ENCODE results near the gene CRABP2.

The CRABP2 gene

DNA sequence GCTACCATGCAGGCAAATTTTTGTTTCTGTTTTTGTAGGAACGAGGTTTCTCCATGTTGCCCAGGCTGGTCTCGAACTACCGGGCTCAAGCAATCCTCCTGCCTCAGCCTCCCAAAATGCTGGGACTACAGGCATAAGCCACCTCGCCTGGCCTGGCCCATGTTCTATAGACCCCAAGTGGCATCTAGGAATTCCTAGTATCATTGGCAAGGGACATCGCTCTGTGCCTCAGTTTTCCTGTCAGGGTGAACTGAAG is 42.7 kb downstream of the CRABP2 start:
- Mint-ChIP-seq H3K27ac (peak overlapping the region; percentile 7 to 27), H3K36me3 (ENCODE audit: insufficient read depth) (peaks cover 14% of the 10 kb centered on the region), H3K27me3 (peaks cover 0 to under 1% of the 10 kb centered on the region in 2 donors), H3K4me3 (no peak overlapping the region), H3K9me3 (no peaks in the 10 kb centered on the region), H3K4me1 (ENCODE audit: low read depth in 2 of 2) (peaks cover 38 to 41% of the 10 kb centered on the region in 2 donors)
- DNase-seq = no peak
- no peak for ATAC-seq (replicated peaks)

DNA sequence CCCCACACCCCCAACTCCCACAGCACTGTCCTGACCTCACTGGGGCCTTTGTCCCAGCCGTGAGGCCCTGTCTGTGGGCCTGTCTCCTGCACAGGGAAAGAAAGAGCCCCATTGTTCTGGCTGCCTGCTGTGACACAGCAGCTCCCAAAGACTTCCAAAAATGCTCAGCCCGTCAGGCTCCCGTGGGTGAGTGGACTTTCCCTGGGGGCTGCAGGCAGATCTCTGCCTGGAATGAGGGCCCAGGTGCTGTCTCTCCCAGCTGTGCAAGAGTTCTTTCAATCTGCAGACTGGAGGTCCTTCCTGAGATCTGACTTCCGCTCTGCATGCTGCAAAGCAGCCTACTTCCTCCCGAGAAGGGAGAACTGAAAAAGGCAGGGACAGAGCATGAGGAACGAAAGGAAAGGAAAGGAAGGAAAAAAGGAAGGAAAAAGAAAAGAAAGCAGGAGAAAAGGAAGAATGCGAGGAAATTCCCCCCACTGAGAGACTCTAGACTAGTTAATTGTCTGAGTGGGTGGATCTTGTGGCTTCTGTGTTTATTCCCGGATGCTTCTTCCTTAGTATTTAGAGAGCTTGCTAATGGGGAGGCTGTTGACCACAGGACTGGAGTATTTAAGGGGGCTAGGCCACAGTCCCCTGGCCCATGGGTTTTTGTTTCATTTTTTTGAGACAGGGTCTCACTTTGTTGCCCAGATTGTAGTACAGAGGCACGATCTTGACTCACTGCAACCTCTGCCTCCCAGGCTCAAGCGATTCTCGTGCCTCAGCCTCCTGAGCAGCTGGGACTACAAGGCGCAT is 43.2 kb downstream of the CRABP2 start:
- Mint-ChIP-seq H3K4me3 (no peak overlapping the region), H3K27ac (peak overlapping the region in 1 of 2 donors; percentile 7)
- no peak for DNase-seq

DNA sequence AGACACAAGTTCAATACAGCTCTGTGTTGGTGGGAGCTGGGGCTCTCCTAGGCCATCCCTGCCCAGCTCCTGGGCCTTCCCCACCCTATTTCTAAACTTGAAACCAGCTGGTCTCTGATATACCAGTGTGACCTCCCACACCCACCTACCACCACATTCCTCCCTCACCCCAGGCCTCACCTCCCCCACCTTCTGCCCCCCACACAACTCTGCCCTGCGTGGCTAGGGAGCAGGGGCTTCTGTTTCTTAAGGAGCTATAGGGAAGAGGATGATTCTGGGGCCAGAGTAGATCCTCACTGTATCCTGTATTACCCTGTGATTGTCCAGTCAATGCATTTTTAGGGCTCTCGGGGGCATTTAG is 44.7 kb downstream of the CRABP2 start:
- Mint-ChIP-seq H3K36me3 (ENCODE audit: insufficient read depth) (peaks cover 17% of the 10 kb centered on the region), H3K4me1 (ENCODE audit: low read depth in 2 of 2) (peaks cover 48 to 50% of the 10 kb centered on the region in 2 donors), H3K9me3 (no peaks in the 10 kb centered on the region), H3K27ac (peak overlapping the region; percentile 65 to 70), H3K27me3 (peaks cover 19 to 20% of the 10 kb centered on the region in 2 donors), H3K4me3 (peak overlapping the region; percentile 49 to 88)
- no peak for DNase-seq
- ATAC-seq (replicated peaks) = peak; percentile 10

More for the DNA sequence above, 43.2 kb downstream of the CRABP2 start:
- H3K4me1 Mint-ChIP-seq (ENCODE audit: low read depth in 2 of 2) = peaks cover 43 to 46% of the 10 kb centered on the region in 2 donors
- H3K27me3 Mint-ChIP-seq = peaks cover 4 to 6% of the 10 kb centered on the region in 2 donors
- no peak for ATAC-seq (replicated peaks)
- no peaks in the 10 kb centered on the region for H3K9me3 Mint-ChIP-seq
- peaks cover 17% of the 10 kb centered on the region for H3K36me3 Mint-ChIP-seq (ENCODE audit: insufficient read depth)

DNA sequence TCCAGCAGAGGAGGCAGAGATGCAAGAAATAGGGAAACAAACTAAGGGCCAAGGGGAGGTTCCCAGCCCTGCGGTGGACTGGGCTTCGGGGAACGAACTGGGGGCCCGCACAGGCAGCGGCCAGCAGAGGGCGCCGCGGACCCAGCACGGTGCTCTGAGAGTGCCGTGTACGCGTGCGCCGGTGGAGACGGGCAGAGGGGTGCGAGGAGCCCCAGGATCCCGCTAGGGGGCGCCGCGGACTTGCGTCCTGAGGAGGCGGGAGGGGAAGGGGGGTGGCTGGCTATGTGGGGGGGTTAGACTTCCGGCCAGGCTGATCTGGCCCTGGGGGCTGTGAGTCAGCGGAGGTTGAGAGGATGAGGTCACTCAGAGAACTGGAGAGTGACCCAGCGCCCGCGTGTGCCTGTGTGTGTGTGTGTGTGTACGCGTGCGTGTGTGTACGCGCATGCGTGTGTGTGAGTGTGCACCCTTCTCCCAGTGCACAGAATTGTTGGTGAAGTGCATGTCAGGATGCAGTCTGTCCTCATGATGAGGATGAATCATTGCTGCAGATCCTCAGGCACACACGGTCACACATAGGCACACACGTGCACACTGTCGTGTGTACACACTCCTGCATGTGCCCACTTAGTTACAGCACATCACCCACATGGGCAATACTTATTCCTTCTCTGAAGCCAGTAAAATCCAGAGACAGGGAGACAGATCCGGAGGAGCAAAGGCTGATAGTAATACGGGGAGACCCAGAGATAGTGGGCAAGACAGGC is 45.2 kb downstream of the CRABP2 start:
- peak; percentile 89 to 93 (median 92) for DNase-seq
- Mint-ChIP-seq H3K36me3 (ENCODE audit: insufficient read depth) (peaks cover 17% of the 10 kb centered on the region), H3K9me3 (no peaks in the 10 kb centered on the region), H3K27me3 (peaks cover 25 to 26% of the 10 kb centered on the region in 2 donors), H3K27ac (peak overlapping the region; percentile 3 to 70), H3K4me3 (peak overlapping the region; percentile 49 to 88), H3K4me1 (ENCODE audit: low read depth in 2 of 2) (peaks cover 43 to 46% of the 10 kb centered on the region in 2 donors)
- peak; percentile 85 for ATAC-seq (replicated peaks)

DNA sequence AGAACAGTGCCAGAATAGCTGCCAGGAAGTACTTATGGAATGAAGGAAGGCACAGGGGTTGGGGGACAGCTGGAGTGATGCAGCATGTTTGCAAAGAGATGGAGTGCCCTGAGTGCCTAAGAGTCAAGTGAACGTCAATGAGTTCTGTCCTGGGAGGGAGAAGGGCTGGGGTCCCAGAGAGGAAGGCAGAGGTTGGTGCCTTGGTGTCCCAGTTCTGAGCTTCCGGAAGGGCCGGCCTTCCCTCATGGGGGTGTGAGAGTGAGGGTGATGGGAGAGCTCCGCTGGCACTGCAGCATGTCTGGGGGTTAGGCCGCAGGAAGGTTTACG is 45.8 kb downstream of the CRABP2 start:
- H3K27ac Mint-ChIP-seq = peak overlapping the region; percentile 3 to 67
- peaks cover 17% of the 10 kb centered on the region for H3K36me3 Mint-ChIP-seq (ENCODE audit: insufficient read depth)

DNA sequence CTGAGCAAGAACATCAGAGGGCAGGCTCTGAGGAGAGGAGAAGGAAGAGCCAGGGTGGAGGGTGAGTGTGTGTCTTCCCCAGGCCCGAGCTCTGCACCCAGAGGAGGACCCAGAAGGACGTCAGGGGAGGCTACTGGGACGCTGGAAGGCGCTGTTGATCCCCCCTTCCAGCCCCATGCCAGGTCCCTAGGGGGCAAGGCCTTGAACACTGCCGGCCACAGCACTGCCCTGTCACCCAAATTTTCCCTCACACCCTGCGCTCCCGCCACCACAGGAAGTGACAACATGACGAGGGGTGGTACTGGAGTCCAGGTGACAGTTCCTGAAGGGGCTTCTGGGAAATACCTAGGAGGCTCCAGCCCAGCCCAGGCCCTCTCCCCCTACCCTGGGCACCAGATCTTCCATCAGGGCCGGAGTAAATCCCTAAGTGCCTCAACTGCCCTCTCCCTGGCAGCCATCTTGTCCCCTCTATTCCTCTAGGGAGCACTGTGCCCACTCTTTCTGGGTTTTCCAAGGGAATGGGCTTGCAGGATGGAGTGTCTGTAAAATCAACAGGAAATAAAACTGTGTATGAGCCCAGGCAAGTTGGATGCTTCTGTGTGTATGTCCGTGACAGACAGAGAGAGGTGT is 46.3 kb downstream of the CRABP2 start:
- DNase-seq (no peak), ATAC-seq (replicated peaks) (no peak)
- no peaks in the 10 kb centered on the region for H3K9me3 Mint-ChIP-seq
- H3K36me3 Mint-ChIP-seq (ENCODE audit: insufficient read depth) = peaks cover 17% of the 10 kb centered on the region
- H3K27me3 Mint-ChIP-seq = peaks cover 36 to 37% of the 10 kb centered on the region in 2 donors
- peaks cover 43 to 46% of the 10 kb centered on the region in 2 donors for H3K4me1 Mint-ChIP-seq (ENCODE audit: low read depth in 2 of 2)
- peak overlapping the region; percentile 85 to 88 for H3K4me3 Mint-ChIP-seq
- peak overlapping the region; percentile 3 to 67 for H3K27ac Mint-ChIP-seq

More for the DNA sequence above, 45.8 kb downstream of the CRABP2 start:
- Mint-ChIP-seq H3K4me3 (peak overlapping the region; percentile 49 to 88), H3K4me1 (ENCODE audit: low read depth in 2 of 2) (peaks cover 43 to 46% of the 10 kb centered on the region in 2 donors), H3K9me3 (no peaks in the 10 kb centered on the region), H3K27me3 (peaks cover 30 to 31% of the 10 kb centered on the region in 2 donors)
- ATAC-seq (replicated peaks) = no peak
- DNase-seq = no peak

DNA sequence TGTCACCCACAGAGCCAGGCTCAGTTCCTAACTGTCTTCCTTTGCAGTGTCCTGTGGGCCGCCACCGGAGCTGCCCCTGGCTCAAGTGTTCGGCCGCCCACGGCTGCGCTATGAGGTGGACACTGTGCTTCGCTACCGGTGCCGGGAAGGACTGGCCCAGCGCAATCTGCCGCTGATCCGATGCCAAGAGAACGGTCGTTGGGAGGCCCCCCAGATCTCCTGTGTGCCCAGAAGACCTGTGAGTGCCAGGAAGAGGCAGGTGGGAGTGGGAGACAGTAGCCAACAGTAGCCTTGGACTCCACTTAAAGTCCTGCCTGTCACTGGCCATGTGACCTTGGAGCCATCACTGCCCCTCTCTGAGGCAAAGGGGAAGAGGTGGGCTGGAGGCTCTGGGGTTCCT is 46.9 kb downstream of the CRABP2 start:
- peaks cover 43 to 46% of the 10 kb centered on the region in 2 donors for H3K4me1 Mint-ChIP-seq (ENCODE audit: low read depth in 2 of 2)
- peaks cover 17% of the 10 kb centered on the region for H3K36me3 Mint-ChIP-seq (ENCODE audit: insufficient read depth)
- DNase-seq (no peak), ATAC-seq (replicated peaks) (no peak)
- peaks cover 41 to 43% of the 10 kb centered on the region in 2 donors for H3K27me3 Mint-ChIP-seq
- no peaks in the 10 kb centered on the region for H3K9me3 Mint-ChIP-seq
- H3K4me3 Mint-ChIP-seq = peak overlapping the region; percentile 85 to 88
- H3K27ac Mint-ChIP-seq = no peak overlapping the region

DNA sequence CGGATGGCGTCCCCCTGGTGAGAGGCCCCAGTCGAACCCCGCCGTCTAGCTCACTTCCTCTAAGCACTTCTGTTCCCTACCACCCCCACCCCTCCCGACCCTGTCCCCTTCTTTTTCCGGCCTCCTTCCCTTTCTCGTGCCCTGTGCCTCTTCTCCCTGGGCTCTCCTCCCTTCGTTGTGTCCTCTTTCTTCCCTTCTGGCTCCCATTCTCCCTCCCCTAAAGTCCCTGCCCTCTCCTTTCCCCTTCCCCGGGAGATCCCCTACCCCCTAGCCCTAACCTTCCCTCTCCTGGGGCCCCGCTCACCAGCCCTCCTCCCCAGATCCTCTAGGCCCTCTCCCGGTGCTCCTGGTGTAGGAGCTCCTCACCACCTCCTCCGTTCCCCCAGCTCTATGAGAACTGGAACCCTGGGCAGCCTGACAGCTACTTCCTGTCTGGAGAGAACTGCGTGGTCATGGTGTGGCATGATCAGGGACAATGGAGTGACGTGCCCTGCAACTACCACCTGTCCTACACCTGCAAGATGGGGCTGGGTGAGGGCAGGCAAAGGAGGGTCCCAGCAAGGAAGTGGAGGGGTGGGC is 47.6 kb downstream of the CRABP2 start:
- peak overlapping the region; percentile 21 to 74 for H3K27ac Mint-ChIP-seq
- no peak for DNase-seq
- H3K9me3 Mint-ChIP-seq = no peaks in the 10 kb centered on the region
- no peak for ATAC-seq (replicated peaks)
- H3K36me3 Mint-ChIP-seq (ENCODE audit: insufficient read depth) = peaks cover 17% of the 10 kb centered on the region
- H3K4me1 Mint-ChIP-seq (ENCODE audit: low read depth in 2 of 2) = peaks cover 43 to 46% of the 10 kb centered on the region in 2 donors
- peak overlapping the region; percentile 85 to 88 for H3K4me3 Mint-ChIP-seq
- peaks cover 48 to 49% of the 10 kb centered on the region in 2 donors for H3K27me3 Mint-ChIP-seq

DNA sequence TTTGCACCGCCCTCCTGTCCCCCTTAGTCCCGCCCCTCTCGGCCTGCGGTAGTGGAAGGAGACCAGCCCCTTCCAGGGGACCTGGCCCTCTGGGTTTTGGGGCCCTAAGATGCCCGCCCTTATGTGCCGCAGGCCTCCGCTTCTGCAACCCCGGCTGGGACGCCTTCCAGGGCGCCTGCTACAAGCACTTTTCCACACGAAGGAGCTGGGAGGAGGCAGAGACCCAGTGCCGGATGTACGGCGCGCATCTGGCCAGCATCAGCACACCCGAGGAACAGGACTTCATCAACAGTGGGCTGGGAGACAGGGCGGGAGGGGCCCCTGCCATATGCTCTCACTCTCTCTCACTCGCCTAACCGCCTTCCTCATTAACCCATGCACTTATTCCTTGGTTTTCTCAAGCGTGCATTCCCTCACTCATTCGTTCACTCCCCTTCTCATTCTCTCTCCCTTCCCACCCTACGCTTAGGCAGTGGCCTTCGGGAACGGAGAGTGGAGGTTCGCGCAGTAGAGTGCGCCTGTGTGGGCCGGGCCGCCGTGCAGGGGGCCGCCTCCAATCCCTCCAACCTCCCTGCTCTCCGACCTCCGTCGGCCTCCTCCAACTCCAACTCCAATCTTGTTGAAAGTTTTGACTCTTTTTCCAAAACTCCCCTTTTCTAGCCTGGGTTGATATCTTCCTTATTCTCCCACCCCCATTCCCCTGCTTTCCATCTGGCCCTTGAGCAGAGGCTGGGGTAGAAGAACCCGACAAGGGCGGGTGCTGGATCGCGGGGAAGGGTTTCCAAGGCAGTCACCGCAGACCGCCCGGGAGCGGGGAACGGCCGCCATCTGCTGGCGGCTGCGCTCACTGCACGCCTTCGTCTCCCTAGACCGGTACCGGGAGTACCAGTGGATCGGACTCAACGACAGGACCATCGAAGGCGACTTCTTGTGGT is 48.3 kb downstream of the CRABP2 start:
- Mint-ChIP-seq H3K36me3 (ENCODE audit: insufficient read depth) (peaks cover 17% of the 10 kb centered on the region), H3K9me3 (no peaks in the 10 kb centered on the region), H3K27me3 (peaks cover 55 to 57% of the 10 kb centered on the region in 2 donors), H3K4me3 (peak overlapping the region; percentile 85 to 88), H3K4me1 (ENCODE audit: low read depth in 2 of 2) (peaks cover 43 to 46% of the 10 kb centered on the region in 2 donors), H3K27ac (peak overlapping the region; percentile 21 to 74)
- peak; percentile 60 to 73 (median 71) for DNase-seq
- ATAC-seq (replicated peaks) = peak; percentile 35

DNA sequence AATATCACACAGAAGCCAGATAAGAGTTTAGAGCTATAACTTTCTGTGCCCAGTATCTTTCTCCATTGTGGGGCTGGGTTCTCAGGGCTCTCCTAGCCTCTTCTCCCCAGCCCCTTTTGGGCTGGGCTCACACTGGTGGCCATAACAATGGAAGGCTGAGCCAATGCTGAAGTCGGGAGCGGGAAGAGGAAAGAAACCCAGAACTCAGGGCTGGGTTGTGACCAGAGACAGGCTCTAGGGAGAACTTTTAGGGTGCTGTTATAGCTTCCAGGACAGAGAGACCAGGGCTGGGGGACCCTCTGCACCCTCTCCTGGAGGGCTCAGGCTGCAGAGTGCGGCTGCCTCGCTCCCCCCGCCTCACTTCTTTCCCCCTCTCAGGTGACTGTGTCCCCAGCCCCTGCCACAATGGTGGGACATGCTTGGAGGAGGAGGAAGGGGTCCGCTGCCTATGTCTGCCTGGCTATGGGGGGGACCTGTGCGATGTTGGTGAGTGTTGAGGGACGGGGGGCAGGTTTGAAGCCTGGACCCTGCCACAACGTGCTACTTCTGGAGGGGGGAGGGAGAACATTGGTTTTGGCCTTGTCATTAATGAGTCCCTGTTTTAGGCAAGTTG is 49.4 kb downstream of the CRABP2 start:
- peaks cover 61 to 67% of the 10 kb centered on the region in 2 donors for H3K27me3 Mint-ChIP-seq
- DNase-seq (no peak), ATAC-seq (replicated peaks) (no peak)
- peaks cover 17% of the 10 kb centered on the region for H3K36me3 Mint-ChIP-seq (ENCODE audit: insufficient read depth)
- no peaks in the 10 kb centered on the region for H3K9me3 Mint-ChIP-seq
- no peak overlapping the region for H3K27ac Mint-ChIP-seq
- H3K4me3 Mint-ChIP-seq = peak overlapping the region; percentile 33 to 85
- H3K4me1 Mint-ChIP-seq (ENCODE audit: low read depth in 2 of 2) = peaks cover 38 to 42% of the 10 kb centered on the region in 2 donors

DNA sequence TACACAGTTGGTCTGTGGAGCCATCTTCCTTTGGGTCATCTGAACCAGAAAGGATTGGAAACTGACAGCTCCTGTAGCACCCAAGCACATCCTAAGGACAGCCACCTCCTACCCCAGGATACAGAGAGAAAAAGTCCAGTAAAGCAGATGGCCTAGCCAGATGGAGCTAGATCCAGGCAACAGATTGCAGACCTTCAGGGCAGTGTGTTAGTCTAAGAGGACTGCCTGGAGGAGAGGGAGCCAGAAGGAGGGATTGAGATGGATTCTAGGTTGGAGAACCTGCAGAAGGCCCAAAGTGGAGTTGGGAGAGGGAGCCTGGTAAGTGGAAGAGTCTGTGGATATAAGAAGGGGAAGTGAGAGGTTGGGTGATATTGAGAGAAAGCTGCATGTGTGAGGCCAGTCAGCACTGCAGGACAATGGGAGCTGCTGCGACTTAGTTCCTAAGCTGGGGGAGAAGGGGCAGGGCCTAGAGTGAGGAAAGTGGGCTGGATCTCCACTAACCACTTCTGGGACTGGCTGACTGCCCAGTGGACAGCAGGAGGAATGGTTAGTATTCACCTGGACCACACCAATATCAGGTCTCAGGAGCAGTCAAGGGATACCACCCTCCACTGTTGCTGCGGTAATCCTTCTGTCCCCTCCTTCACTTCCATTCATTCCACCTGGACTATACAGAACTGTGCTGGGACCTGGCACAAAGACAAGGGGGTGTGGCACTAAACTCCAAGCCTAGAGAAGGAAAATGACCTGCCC is 50.1 kb downstream of the CRABP2 start:
- no peak for DNase-seq
- ATAC-seq (replicated peaks) = no peak
- Mint-ChIP-seq H3K9me3 (no peaks in the 10 kb centered on the region), H3K27ac (no peak overlapping the region), H3K27me3 (peaks cover 68 to 74% of the 10 kb centered on the region in 2 donors), H3K4me3 (peak overlapping the region in 1 of 2 donors; percentile 33), H3K36me3 (ENCODE audit: insufficient read depth) (peaks cover 15% of the 10 kb centered on the region), H3K4me1 (ENCODE audit: low read depth in 2 of 2) (peaks cover 31 to 35% of the 10 kb centered on the region in 2 donors)

DNA sequence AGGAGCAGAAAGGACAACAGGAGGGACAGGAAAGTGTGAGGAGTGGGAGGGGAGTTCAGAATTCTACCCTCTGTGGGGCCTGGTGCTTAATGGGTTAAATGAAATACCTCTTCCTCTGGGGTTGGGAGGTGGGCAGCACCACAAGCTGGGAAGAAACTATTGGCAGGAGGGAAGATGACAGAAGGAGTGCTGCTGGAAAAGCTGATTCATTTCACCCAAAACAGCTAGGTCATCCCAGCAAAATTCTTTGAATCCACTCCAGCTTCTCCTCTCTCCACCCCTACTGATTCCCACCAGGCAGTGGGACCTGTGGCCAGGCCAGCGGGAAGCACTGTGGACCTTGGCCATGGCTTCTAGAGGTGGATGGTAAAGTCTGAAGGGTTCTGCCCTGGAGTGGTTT is 50.7 kb downstream of the CRABP2 start:
- Mint-ChIP-seq H3K9me3 (no peaks in the 10 kb centered on the region), H3K27ac (no peak overlapping the region), H3K4me1 (ENCODE audit: low read depth in 2 of 2) (peaks cover 27 to 30% of the 10 kb centered on the region in 2 donors), H3K36me3 (ENCODE audit: insufficient read depth) (peaks cover 9% of the 10 kb centered on the region), H3K27me3 (peaks cover 72 to 81% of the 10 kb centered on the region in 2 donors), H3K4me3 (no peak overlapping the region)
- no peak for ATAC-seq (replicated peaks)
- no peak for DNase-seq

Measured in effector memory CD8-positive, alpha-beta T cell (primary cell).